HepG2 (cell line): Measurements from ENCODE around the gene TNPO3. TPM values are rescaled to one million over a fixed set of nuclear protein-coding genes. Genes with fewer than 3 reads are reported as not detected.

ENCODE experiments used
- ATAC-seq: fragments of 200-7000 bp; cut with Tn5 transposase; 3 replicates; pipeline ENCODE4 v1.9.1; 2020; ENCODE audit warnings: mild to moderate bottlenecking, moderate library complexity
- BruUV-seq: library from RNA; stranded (reverse); fragments of 400-500 nt; replicated peaks from 2 replicates; lab custom pipeline; 2021; lab: Mats Ljungman, UMichigan
- CTCF ChIA-PET: fragments of 300-600 bp; formaldehyde crosslinking; extraction: SDS; loops from one replicate; lab custom pipeline; 2021; ENCODE audit warnings: low total read pairs, inconsistent platforms, low intra/inter-chr PET ratio; lab: Yijun Ruan, JAX
- POLR2A ChIA-PET: fragments of 350-600 bp; sonication (Branson Sonifier 250); formaldehyde crosslinking; loops from one replicate; lab custom pipeline; 2020; ENCODE audit warnings: antibody characterized with exemption, inconsistent platforms; lab: Yijun Ruan, JAX
- DNase-seq: peaks from one replicate; pipeline ENCODE4 v3.0.0-alpha.2; 2015; ENCODE audit warnings: low spot score
- FAIRE-seq: peaks from 3 replicates; lab custom pipeline; 2011; peaks lifted over from hg19 to GRCh38; lab: Jason Lieb, UNC
- H2AFZ ChIP-seq: one replicate; pipeline ENCODE4 v1.6.1; 2011; ENCODE audit warnings: low read length, inconsistent platforms
- H3K27ac ChIP-seq: fragments of 300-600 bp; 3 replicates; pipeline ENCODE4 v1.8.0; 2011; ENCODE audit warnings: mixed run types, mild to moderate bottlenecking, mixed read lengths, low read length, inconsistent platforms; ENCODE audit not compliant: insufficient read depth; ENCODE audit errors: extremely low read length
- H3K27me3 ChIP-seq, 2 experiments: fragments of 200-600 bp in 1 of 2; 2 replicates in 1 of 2; 3 replicates in 1 of 2; pipeline versions ENCODE4 v1.6.0 to v1.8.0; 2011; ENCODE audit warnings: low read length in 2 of 2, mild to moderate bottlenecking in 2 of 2, moderate library complexity in 2 of 2, inconsistent platforms in 1 of 2; ENCODE audit not compliant: insufficient read depth in 2 of 2, control insufficient read depth in 1 of 2
- H3K36me3 ChIP-seq, 2 experiments: fragments of 200-600 bp in 1 of 2; replicated peaks in 1 of 2; 2 replicates in 1 of 2; 3 replicates in 1 of 2; pipeline versions ENCODE4 v1.5.1 to v1.8.0; 2011; ENCODE audit warnings: low read length in 2 of 2, inconsistent platforms in 1 of 2; ENCODE audit not compliant: insufficient read depth in 2 of 2, control insufficient read depth in 1 of 2
- H3K4me1 ChIP-seq: 2 replicates; pipeline ENCODE4 v1.5.1; 2012; ENCODE audit warnings: low read length, inconsistent platforms; ENCODE audit not compliant: insufficient read depth
- H3K4me2 ChIP-seq: 2 replicates; pipeline ENCODE4 v1.6.0; 2011; ENCODE audit warnings: low read depth, low read length, inconsistent platforms
- H3K4me3 ChIP-seq, 3 experiments: fragments of 200-600 bp in 1 of 3; sonication (generic), shearing (Covaris generic) in 1 of 3; replicated peaks in 1 of 3; 2 replicates each; pipeline ENCODE4 v1.5.1; 2011 to 2016; ENCODE audit warnings: low read length in 3 of 3, inconsistent platforms in 2 of 3, low read depth in 2 of 3, mild to moderate bottlenecking in 2 of 3, control low read depth in 1 of 3, mixed read lengths in 1 of 3; ENCODE audit not compliant: insufficient read depth in 1 of 3
- H3K79me2 ChIP-seq: one replicate; pipeline ENCODE4 v1.6.1; 2011; ENCODE audit warnings: low read length, inconsistent platforms; ENCODE audit not compliant: insufficient read depth
- H3K9ac ChIP-seq: 2 replicates; pipeline ENCODE4 v1.6.0; 2011; ENCODE audit warnings: mild to moderate bottlenecking, low read depth, low read length, inconsistent platforms; ENCODE audit not compliant: insufficient read depth
- H3K9me3 ChIP-seq: 2 replicates; pipeline ENCODE4 v1.5.1; 2012; ENCODE audit warnings: mild to moderate bottlenecking, low read length
- H4K20me1 ChIP-seq: 2 replicates; pipeline ENCODE4 v1.6.0; 2011; ENCODE audit warnings: inconsistent platforms, mild to moderate bottlenecking, low read length, moderate library complexity; ENCODE audit not compliant: insufficient read depth
- CREM ChIP-seq, 2 experiments: sonication (generic) in 1 of 2; formaldehyde crosslinking in 1 of 2; IDR thresholded peaks; 2 replicates each; pipeline versions ENCODE4 v1.4.0 to v1.6.1; 2016 to 2020; ENCODE audit warnings: antibody characterized with exemption in 1 of 2, mild to moderate bottlenecking in 1 of 2, missing genetic modification reagents in 1 of 2
- DDIT3 ChIP-seq: sonication (generic); formaldehyde crosslinking; IDR thresholded peaks from 2 replicates; pipeline ENCODE4 v1.4.0; 2020; ENCODE audit warnings: mild to moderate bottlenecking, missing genetic modification reagents
- FOXP1 ChIP-seq, 2 experiments: fragments of 450-650 bp in 1 of 2; IDR thresholded peaks; 2 replicates each; pipeline ENCODE4 v1.6.1; 2017 to 2018; ENCODE audit warnings: antibody characterized with exemption in 1 of 2
- IRF1 ChIP-seq: sonication (generic); formaldehyde crosslinking; IDR thresholded peaks from 2 replicates; pipeline ENCODE4 v1.4.0; 2020; ENCODE audit warnings: low read depth, mild to moderate bottlenecking, missing genetic modification reagents
- JUN ChIP-seq: sonication (generic); formaldehyde crosslinking; IDR thresholded peaks from 2 replicates; pipeline ENCODE4 v1.4.0; 2020; ENCODE audit warnings: mild to moderate bottlenecking, missing genetic modification reagents
- LRRFIP1 ChIP-seq: sonication (generic); formaldehyde crosslinking; conservative IDR thresholded peaks from 2 replicates; pipeline ENCODE4 v1.4.0; 2020; ENCODE audit warnings: missing genetic modification reagents
- NFKBIZ ChIP-seq: IDR thresholded peaks from 2 replicates; pipeline ENCODE4 v1.6.1; 2018; ENCODE audit warnings: missing genetic modification reagents, missing compliant biosample characterization
- TEAD2 ChIP-seq: sonication (generic); formaldehyde crosslinking; IDR thresholded peaks from 2 replicates; pipeline ENCODE4 v1.9.0; 2021; ENCODE audit warnings: missing genetic modification reagents
- TEF ChIP-seq: sonication (generic); formaldehyde crosslinking; IDR thresholded peaks from 2 replicates; pipeline ENCODE4 v1.5.0; 2020; ENCODE audit warnings: missing genetic modification reagents
- THAP7 ChIP-seq: sonication (generic); formaldehyde crosslinking; IDR thresholded peaks from 2 replicates; pipeline ENCODE4 v1.8.1; 2023; ENCODE audit warnings: mild to moderate bottlenecking, missing genetic modification reagents
- ZMYM2 ChIP-seq: sonication (generic); formaldehyde crosslinking; IDR thresholded peaks from 2 replicates; pipeline ENCODE4 v1.8.0; 2022; ENCODE audit warnings: mild to moderate bottlenecking, missing genetic modification reagents
- ZNF609 ChIP-seq: sonication (generic); formaldehyde crosslinking; IDR thresholded peaks from 2 replicates; pipeline ENCODE4 v1.4.0; 2020; ENCODE audit warnings: mild to moderate bottlenecking, missing genetic modification reagents, borderline replicate concordance
- WGBS: methylation state at CpG from one replicate; pipeline ENCODE4 v1.1.6; 2017; ENCODE audit warnings: low lambda C conversion rate; 5-methylcytosine and 5-hydroxymethylcytosine counted together
- in situ Hi-C: cut with HindIII; loops from 2 replicates; pipeline ENCODE4 v1.10.0; 2017; ENCODE audit warnings: low pct_unique_long_range_greater_than_20kb; ENCODE audit not compliant: extremely low pct_ligation_motif_present
- intact Hi-C: fragments of 100-400 bp; cut with micrococcal nuclease; formaldehyde crosslinking; loops from one replicate; pipeline ENCODE4 v1.10.0; 2022; ENCODE audit not compliant: unreplicated experiment
- polyA plus RNA-seq, 8 experiments: library from polyadenylated mRNA; depleted of rRNA in 3 of 8; stranded (reverse) in 7 of 8; unstranded in 1 of 8; fragments of >200 nt; fragmentation: Illumina TruSeq in 4 of 8; extraction: Trizol in 4 of 8; gene quantifications; 2 replicates each; pipeline versions ENCODE4 v1.2.1 to v1.2.3, GENCODE V29; 2011 to 2016; ENCODE audit warnings: low read depth in 4 of 8, missing spikeins in 1 of 8, mixed read lengths in 1 of 8; ENCODE audit not compliant: insufficient read depth in 1 of 8
- total RNA-seq, 5 experiments: library from RNA; depleted of rRNA; stranded (reverse); fragments of >200 nt; fragmentation: Illumina TruSeq; extraction: Trizol; gene quantifications; 2 replicates each; pipeline ENCODE4 v1.2.3, GENCODE V29; 2016; ENCODE audit warnings: low read depth in 1 of 5

The TNPO3 gene
- total and polyA plus RNA-seq, 2 of the 13 experiments (the other 11 are each of a cell fraction or from before 2014, with no cell fraction given): 23.8 to 44.6 TPM

- TF ChIP-seq ZNF609 (CRISPR knock-in tag) (no peak), CREM (IDR thresholded peaks at IDR 0.05) (no peak), CREM (CRISPR knock-in tag; IDR thresholded peaks at IDR 0.05) (no peak)
Measured at GRCh38 chr7:128918016-128918665, 136.8 kb downstream of the TNPO3 start (continued).

- WGBS: 80% methylated on average over 1 of the region's 2 CpGs
- TF ChIP-seq DDIT3 (CRISPR knock-in tag) (no peak), TEF (no peak), FOXP1 (IDR thresholded peaks at IDR 0.05) (no peak), FOXP1 (CRISPR knock-in tag; IDR thresholded peaks at IDR 0.05) (no peak), LRRFIP1 (no peak), NFKBIZ (CRISPR knock-in tag) (no peak), TEAD2 (CRISPR knock-in tag) (no peak), JUN (CRISPR knock-in tag) (no peak), IRF1 (CRISPR knock-in tag) (no peak), ZMYM2 (CRISPR knock-in tag) (no peak), THAP7 (no peak)
Measured at GRCh38 chr7:128917122-128917521, 137.8 kb downstream of the TNPO3 start.

More at GRCh38 chr7:128917122-128917521, 137.8 kb downstream of the TNPO3 start:
- Histone ChIP-seq H3K79me2 (no peaks in the 10 kb centered on the region), H2AFZ (no peak overlapping the region), H3K27ac (no peak overlapping the region), H3K27me3 (peaks cover 4 to 39% of the 10 kb centered on the region in 2 experiments; a peak in 4 of 5 replicates), H3K4me1 (no peaks in the 10 kb centered on the region; the same call in 1 of the 2 replicates), H3K4me2 (no peak overlapping the region), H3K9me3 (no peaks in the 10 kb centered on the region), H3K9ac (no peak overlapping the region), H3K4me3 (no peak overlapping the region), H4K20me1 (no peaks in the 10 kb centered on the region), H3K36me3 (no peaks in the 10 kb centered on the region)
- intact Hi-C loops: no loop called here
- FAIRE-seq (no peak), DNase-seq (no peak), ATAC-seq (no peak)
- no TSS peak for BruUV-seq
- ChIA-PET POLR2A (no interaction called here), CTCF (no interaction called here)
- in situ Hi-C loops: no loop called here
